Activated CD4-positive, alpha-beta T cell treated with anti-CD3 and anti-CD28 coated beads, Interleukin-10, Interleukin-2, amounts not matched to agents 100 ng/mL and 50 ng/mL, durations not matched to agents 16 hours and 8 hours (primary cell): ENCODE data around the gene PRELID3B.

Experiments used
- DNase-seq: peaks from one replicate; pipeline ENCODE4 v3.0.0-alpha.2; 2020

The PRELID3B gene

GRCh38 chr20:59007665-59008511 lies 34.7 kb downstream of the PRELID3B start:
- no peak for DNase-seq

GRCh38 chr20:59006864-59007664 lies 35.5 kb downstream of the PRELID3B start, which contains the start of gene CTSZ:
CTSZ (minus strand) TSS chr20:59007254; CDS start chr20:59007128, 126 bp downstream.
- peak; percentile 46 for DNase-seq

GRCh38 chr20:59006167-59006863 lies 36.3 kb downstream of the PRELID3B start:
- DNase-seq = no peak

GRCh38 chr20:59005523-59006166 lies 36.9 kb downstream of the PRELID3B start:
- no peak for DNase-seq

GRCh38 chr20:59004763-59005522 lies 37.6 kb downstream of the PRELID3B start:
- DNase-seq = peak; percentile 39

GRCh38 chr20:59004493-59004762 lies 38.2 kb downstream of the PRELID3B start:
- peak; percentile 39 for DNase-seq

- no peak for DNase-seq
Measured at GRCh38 chr20:59003836-59004492, 38.6 kb downstream of the PRELID3B start.

GRCh38 chr20:59002874-59003399 lies 39.6 kb downstream of the PRELID3B start:
- no peak for DNase-seq

- DNase-seq = no peak
Measured at GRCh38 chr20:59002388-59002787, 40.2 kb downstream of the PRELID3B start.

- DNase-seq = no peak
Measured at GRCh38 chr20:59001449-59002171, 41.0 kb downstream of the PRELID3B start.

GRCh38 chr20:59001068-59001448 lies 41.5 kb downstream of the PRELID3B start:
- no peak for DNase-seq

- DNase-seq = no peak
Measured at GRCh38 chr20:59000326-59000725, 42.3 kb downstream of the PRELID3B start.

GRCh38 chr20:58998656-58999055 lies 43.9 kb downstream of the PRELID3B start:
- DNase-seq = no peak

- no peak for DNase-seq
Measured at GRCh38 chr20:58997141-58997770, 45.3 kb downstream of the PRELID3B start.

- no peak for DNase-seq
Measured at GRCh38 chr20:58996226-58996611, 46.4 kb downstream of the PRELID3B start.

- DNase-seq = no peak
Measured at GRCh38 chr20:58995461-58996225, 46.9 kb downstream of the PRELID3B start.

GRCh38 chr20:58994390-58995159 lies 48.0 kb downstream of the PRELID3B start:
- no peak for DNase-seq
